Stimulated activated CD4-positive, alpha-beta T cell treated with anti-CD3 and anti-CD28 coated beads, Interleukin-15, amount 100 ng/mL, for 48 hours (primary cell): ENCODE data around the gene CHGA.

Experiments
- DNase-seq, 2 donors: peaks; one replicate each; pipeline ENCODE4 v3.0.0-alpha.2; 2020; ENCODE audit warnings: low read depth in 2 of 2

Gene CHGA

DNA sequence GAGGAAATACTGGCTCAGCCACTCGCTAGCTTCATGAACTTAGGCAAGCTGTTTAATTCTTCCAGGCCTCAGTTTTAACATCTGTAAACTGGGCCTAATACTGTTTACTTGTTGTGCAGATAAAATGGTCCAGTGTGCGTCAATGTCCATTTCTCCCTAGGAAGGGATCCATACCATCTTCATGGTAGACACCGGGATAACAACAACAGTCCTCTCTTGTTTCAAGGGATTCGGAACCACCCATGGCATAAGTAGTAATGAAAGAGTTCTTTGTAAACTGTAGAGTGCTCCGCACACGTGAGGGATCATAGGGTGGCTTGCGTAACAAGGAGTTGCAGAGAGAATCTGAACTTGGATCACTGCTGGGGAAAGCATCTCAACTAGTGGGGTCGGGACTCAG, 17.3 kb upstream of the CHGA start:
- DNase-seq = no peak

DNA sequence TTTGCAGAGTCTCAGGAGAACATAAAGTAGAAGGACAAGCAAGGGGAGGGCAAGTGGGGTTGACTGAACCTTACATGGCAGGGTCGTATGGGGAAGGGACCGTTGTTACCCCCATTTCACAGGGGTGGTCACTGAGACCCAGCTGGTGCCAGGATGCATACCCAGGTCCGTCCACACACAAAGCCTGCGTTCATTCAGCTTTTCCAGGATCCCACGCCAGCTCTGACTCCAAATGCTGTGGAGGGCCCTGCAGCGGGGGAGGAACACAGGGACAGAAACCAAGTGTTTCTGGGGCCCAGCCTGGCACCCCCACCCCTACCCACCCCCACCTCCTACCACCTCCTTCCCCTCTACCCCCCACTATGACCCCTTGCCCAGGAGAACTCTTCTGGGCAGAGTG, 16.5 kb upstream of the CHGA start:
- no peak for DNase-seq

DNA sequence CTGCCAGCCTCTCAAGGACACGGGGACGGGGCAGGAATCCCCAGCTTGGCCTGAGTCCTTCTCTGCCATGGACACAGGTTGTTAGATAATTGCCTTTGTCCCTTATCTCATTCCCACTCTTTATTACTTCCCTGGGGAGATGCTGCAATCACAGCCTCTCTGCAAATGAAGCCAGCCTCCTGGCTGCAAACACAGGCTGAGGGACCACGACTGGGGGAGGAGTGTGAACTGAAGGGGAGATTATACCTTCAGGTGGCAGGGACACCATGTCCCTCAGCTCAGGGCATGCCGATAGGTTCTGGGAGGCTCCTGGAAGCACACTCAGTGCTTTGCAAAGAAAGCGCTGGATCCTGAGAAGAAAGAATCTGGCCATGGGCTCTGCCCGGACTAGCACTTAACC, 16.1 kb upstream of the CHGA start:
- no peak for DNase-seq

DNA sequence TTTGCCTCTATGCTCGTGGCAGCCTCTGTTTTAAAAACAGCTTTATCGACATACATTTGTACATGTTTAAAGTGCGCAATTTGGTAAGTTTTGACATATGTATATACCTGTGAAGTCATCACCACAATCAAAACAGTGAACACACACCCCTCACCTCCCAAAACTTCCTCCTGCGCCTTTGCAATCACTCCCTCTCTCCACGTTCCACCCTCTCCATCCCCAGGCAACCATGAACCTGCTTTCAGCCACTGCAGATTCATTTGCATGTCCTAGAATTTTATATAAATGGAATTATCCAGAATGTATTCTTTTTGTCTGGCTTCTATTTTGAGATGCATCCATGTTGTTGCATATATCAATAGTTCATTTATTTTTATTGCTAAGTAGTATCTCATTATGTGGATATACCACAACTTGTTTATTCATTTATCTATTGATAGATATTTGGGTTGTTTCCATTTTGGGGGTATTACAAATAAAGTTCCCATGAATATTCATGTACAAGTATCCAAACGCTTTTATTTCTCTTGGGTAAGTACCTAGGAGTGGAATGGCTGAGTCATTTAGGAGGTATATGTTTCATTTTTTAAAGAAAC, 15.5 kb upstream of the CHGA start:
- DNase-seq = no peak

DNA sequence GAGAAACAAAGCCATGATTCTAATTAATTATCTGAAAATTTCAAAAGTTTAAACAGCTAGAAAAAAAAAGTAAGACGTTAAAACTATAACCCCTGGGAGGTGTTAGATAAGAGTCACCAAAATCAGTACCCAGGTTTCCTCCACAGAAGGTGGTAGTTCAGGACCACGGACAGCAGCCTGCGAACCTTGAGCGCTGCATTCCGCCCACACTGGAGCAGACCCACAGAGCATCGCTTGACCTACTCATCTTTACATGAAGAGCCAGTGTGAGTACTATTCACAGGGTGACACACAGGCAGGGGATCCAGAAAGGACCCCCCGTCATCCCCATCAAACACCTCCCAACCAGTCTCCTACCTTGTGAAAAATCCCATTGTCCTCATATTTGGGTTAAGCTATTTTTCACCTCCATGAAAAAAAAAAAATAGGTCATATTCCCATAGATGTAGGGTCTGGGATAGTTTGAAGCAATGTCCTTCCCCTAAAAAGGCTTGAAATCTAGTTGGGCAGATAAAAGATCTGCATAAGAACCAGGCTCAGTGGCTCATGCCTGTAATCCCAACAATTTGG, 8.8 kb upstream of the CHGA start:
- peak in 1 of 2 donors; percentile 29 for DNase-seq

DNA sequence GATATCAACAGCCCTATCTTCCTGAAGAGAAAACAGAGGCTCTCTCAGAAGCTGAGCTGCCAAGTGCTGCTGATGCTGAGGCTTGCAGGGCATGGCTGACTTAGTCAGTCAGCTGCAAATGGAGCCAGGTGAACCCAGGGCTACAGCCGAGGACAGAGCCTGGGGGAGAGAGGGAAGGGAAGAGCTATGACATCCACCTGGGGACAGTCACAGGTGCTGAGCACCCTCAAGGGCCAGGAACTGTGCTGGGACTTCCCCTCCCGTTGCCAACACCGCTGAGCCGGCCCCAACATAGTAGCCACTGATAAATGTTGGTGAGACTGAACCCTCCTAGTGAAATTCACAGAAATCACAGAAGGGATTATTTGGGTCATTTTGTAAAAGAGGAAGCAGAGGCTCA, 6.7 kb upstream of the CHGA start:
- no peak for DNase-seq

DNA sequence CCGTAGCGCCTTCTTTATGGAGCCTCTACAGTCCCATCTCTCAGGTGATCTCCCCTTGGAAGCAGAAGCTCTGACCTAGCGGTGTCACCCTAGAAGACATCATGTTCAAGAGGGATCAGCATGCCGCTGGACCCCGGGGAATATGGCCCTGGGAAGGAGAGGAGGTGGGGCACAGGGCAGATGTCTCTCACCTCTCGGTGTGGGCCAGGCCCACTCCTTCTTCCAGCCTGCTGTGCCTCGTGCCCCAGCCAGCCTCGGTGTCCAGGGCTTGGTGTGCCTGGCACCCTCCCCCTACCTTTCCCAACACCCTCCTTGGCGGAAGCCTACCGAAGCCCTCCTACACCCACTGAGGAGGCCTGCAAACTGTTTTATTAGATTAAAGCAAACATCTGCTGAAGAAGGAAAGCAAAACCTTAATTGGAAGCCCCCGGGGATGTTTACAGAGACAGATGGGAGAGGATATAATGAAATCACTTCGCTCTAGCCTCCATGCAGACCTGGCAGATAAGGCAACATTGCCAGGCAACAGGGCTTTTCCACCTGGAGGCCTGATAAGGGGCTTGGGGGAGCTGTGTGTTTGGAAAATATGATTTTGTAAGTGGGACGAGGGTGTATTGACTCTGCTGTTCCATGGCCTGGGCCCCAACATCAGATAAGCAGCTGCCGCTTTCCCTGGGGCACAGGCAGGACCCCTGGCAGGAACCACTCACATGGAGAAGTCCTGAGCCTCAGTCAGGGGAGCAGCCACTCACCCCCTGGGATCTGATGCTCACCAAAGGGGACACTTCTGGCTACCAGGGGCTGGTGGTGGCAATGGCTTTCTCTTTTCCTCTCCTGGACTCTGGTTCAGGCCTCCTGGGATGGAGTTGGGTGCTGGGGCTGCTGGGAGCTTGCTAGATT, 5.7 kb upstream of the CHGA start:
- DNase-seq = no peak

DNA sequence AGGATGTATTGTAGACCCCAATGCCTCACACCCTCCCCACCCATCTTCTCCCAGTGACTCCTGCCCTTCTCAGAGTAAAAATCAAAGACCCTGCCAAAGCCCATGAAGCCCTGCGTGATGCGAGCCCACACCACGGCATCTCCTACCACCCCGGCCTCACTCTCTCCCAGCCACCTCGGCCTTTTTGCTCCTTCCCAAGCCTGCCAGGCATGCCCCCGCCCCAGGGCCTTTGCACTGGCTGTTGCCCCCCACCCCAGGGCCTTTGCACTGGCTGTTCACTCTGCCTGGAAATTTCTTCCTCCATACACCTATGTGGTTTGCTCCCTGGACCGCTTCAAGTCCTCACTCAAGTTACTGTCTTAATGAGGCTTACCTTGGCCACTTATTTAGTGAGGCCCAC, 5.0 kb upstream of the CHGA start:
- DNase-seq = no peak

DNA sequence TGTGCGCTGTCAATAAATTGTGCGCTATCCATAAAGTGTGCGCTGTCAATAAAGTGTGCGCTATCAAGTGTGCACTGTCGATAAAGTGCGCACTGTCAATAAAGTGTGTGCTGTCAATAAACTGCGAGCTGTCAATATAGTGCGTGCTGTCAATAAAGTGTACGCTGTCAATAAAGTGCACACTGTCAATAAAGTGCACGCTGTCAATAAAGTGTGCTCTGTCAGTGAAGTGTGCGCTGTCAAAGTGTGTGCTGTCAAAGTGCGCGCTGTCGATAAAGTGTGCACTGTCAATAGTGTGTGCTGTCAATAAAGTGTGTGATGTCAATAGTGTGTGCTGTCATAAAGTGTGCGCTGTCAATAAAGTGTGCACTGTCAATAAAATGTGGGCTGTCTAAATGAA, 2.9 kb upstream of the CHGA start:
- no peak for DNase-seq

DNA sequence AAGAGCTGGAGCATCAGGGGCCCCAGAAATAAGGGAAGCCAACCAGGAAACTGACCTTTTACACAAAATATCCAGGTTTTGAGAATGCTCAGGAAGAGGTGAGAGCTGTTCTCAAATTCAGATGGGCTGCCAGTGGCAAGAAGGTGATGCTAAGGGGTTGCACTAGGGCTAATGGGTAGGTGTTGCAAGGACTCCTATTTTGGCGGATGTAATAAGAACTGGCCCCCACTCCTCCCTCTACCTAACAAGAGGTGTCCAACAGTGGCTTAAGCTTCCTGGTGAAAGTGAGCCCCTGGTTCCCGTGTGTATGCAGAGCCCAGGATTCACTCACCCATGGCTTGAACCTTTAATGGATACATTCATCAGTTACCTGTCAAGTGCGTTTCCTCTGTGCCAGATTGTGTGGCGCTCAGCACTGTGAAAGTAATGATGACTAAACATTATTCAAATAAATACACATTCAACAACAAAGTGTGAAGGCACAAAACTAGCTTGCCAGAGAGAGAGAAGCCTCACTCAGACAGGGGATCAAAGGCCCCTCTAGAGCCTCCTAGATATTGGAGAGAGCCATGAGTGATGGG, 705 bp upstream of the CHGA start:
- no peak for DNase-seq

DNA sequence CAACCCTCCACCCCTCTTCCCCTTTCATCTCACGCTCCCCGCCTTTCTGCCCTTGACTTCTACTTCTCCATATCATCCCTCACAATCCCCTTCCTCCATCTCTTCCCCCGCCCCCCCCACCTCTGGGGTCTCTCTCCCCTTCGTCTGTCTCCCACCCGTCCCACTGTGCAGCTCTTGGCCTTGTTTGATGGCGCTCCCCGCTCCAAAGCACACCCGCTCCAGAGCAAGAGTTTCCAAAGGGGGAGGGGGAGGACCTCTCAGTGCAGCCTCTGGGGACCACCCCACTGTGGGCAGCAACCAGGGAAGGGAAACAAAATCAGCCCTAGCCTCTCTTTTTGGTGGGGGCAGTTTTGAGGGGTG, 774 bp downstream of the CHGA start:
- DNase-seq = no peak

DNA sequence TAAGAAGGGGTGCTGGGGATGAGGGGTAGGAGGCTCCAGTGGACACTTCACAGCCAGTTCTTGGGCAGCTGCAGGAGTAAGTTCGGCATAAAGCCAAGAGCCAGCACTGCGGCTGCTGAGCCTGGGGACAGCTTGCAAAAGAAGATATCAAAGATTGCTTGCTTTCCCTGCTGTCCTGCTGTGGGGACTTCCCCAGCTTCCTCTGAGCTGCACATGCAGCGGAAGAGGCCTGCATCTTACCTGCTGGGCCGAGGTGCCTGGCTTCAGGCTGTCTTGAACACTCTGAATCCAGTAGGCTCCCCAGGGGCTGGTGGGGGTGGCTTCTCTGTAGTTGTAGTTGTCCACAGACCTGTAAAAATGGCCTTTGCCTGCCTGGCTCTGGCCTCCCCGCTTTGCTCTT, 1.3 kb downstream of the CHGA start:
- no peak for DNase-seq

DNA sequence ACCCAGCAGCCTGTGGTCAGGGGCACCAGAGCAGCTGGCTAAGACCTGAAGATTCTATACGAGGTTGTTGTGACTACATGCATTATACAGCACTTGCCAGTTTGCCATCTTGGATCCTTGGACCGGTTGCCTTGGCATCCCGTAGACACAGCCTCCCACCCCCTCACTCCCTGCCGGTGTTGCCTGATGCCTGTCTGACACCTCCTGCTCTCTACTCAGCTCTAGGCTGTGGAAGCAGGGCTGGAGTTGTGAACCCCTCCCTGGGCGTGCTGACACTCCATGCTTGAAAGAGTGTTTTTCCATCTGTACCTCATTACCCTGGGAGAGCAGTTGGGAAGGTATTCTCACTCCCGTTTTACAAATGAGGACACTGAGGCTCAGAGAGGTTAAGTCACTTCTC, 2.5 kb downstream of the CHGA start:
- no peak for DNase-seq

DNA sequence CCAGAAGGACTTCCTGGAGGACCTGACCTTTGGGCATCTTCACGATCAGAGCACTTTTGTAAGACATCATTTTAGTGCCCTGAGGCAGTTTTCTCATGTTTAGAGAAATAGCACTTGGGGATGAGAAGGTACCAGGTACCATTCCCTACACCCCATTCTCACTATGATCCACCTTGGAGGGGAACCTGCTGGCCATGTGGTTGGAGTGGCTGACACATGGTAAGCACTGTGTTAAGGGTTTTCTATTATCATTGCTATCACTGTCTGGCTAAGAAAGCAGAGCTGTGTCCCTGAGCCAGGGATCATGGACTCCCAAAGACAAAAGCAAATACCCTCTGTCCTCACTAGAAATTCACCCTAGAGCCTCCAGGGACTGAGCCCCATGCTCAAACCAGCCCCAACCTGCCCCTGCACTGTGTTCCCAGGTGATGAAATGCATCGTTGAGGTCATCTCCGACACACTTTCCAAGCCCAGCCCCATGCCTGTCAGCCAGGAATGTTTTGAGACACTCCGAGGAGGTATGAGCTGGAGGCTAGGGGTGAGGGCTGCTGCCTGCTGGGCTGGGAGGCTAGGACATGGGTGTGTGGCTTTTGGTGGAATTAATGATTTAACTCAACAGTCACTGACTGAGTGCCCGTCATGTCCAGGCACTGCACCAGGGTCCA, 3.4 kb downstream of the CHGA start:
- DNase-seq = no peak

DNA sequence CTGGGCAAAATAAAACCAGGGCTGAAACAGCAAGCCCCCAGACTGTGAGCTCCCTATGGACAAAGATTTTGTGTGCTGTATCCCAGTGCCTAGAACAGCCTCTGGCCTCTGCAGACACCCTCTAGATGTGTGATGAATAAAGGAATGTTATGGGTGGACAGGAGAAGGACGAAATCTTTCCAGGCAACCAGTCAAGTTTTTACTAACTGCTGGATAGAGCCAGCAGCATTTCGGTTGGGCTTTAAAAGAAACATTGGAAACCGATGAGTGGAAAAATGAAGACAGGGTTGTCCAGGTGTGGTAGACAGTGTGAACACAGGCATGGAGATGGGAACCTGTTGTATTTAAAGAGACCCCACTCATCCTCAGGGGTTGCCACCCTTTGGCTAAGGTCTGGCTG, 4.0 kb downstream of the CHGA start:
- no peak for DNase-seq

DNA sequence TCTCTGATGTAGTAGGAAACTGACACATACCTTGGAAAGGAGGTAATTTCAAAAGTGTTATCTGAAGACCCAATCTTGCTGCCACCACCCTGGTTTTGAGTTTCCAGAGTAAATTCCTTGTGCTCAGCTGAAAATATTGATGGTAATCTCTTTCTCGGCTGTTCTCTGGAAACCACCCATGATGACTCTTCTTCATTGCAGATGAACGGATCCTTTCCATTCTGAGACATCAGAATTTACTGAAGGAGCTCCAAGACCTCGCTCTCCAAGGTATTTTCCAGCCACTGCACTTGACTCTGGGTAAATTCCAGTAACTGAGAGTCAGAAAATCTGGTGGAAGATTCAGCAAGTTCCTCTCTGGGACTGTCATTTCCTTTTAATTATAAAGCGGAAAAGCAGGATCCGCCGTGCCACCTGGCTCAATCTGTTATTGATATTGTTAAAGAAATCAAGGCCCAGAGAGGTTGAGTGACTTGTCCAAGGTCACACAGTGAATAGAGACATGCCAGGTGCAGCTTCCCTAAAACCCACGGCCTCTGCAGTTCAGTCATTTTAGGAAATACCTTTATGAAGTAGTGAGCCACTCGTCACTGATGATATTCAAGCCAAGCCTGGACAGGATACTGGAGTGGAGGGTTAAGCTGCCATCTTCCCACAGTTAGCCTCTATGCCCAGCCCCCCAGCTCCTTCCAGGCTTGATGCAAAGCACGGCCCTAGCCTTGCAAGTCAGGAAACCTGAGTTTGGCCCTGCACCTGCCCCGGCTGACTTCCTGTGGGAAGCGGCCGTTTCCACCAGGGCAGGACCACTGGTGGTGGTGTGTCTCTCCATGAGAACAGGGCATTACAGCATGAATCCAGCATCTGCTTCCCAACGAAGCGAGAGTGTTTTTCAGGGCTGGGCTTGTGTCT, 4.7 kb downstream of the CHGA start:
- DNase-seq = no peak

DNA sequence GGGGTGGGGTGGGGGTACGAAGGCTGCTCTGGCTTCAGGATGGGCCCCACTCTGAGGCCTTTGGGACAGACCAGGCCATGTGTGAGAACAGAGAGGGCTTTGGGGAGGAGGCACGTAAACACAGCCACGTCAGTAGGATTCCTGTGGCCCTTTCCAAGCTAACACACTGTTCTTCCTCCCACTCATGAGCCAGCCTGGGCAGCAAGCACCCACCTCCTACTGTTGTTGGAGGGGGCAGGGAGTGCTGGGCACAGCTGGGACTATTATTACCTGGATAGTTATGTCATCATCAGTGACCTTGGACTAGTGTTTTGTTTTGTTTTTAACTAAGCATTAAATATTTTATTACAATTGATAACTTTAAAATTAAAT, 5.3 kb downstream of the CHGA start:
- DNase-seq = no peak

DNA sequence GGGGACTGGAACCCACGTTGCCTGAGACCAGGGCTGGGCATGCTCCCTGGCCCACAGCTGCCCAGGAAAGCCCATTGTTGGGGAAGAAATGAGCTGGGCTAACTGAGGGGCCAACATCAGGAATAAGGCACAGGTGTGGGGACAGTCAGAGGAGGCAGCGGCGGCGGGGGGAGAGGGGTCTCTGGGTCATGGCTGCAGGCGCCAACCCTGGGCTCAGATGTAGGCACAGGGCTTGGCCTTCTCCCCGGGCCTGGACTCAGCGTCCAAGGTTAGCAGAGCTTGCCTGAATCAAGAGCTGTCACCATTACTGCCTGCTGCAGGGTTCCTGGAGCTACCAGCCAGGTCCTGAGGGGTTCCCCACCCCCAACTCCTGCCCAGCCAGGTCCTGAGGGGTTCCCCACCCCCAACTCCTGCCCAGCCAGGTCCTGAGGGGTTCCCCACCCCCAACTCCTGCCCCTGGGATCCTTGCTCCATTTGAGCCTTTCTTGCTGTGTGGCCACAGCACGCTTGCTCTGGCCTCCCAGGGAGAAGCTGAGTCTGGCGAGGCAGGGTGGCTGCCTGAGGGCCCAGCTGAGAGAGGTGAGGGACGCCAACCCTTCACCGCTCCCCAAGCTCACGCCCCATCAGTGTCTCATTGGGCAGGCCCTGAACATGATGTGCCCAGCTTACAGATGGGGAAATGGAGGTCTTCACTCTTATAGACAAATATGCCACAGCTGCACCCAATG, 6.2 kb downstream of the CHGA start:
- DNase-seq = no peak

DNA sequence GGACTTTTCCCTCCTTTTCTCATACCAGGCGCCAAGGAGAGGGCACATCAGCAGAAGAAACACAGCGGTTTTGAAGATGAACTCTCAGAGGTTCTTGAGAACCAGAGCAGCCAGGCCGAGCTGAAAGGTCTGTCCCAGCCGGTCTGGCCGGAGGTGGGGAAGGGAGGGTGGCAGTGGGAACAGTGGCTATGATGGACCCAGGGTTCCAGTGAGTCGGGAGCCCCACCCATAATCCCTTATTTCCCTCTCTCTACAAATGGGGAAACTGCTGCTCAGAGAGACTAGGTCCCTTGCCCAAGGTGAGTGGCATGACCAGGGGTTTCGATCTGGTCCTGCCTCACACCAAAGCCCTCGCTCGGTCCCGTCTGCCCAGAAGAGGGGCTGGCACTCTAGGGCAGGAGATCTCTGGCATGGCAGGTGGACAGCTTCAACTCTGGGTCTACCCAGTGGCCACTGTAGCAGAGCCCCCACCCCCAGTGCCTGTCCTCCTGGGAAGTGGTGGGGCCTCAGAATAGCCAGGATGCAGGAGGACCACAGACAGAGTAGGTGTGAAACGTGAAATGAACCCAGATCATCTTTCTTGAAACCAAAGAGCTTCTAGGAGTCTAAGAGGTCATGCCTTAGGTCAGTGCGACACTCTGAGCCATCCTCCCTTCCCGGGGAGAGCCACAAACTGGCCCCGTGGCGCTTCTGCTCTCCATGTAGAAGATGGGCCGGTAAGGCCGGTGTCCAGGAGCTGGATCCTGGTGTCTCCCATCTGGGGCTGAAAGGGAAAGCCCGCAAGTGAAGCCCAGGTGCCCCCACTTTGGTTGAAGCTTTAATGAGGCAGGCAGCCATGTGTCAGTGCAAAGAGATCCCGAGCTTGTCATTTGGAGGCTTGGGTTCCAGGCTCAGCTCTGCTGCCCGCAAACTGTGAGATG, 7.0 kb downstream of the CHGA start:
- DNase-seq = no peak
